Endothelial cell of umbilical vein (primary cell): ENCODE measurements around the gene MICAL3. TPM values are rescaled to one million over a fixed set of nuclear protein-coding genes. Genes with fewer than 3 reads are reported as not detected.

Experiments
- BruUV-seq: library from RNA; stranded (reverse); fragments of 400-500 nt; replicated peaks from 2 replicates; lab custom pipeline; 2021; lab: Mats Ljungman, UMichigan
- CTCF ChIA-PET: fragments of 300-600, 350-600 bp; sonication (Branson Sonifier 250); formaldehyde crosslinking; loops from one replicate; lab custom pipeline; 2021; ENCODE audit warnings: antibody characterized with exemption, inconsistent platforms; lab: Charles Lee
- POLR2A ChIA-PET: fragments of 300-600, 350-600 bp; sonication (Branson Sonifier 250); formaldehyde crosslinking; loops from one replicate; lab custom pipeline; 2021; ENCODE audit warnings: antibody characterized with exemption, inconsistent platforms; lab: Charles Lee
- DNase-seq: peaks from one replicate; pipeline ENCODE4 v3.0.0-alpha.2; 2011; ENCODE audit warnings: low read depth, low spot score
- FAIRE-seq: peaks from 2 replicates; lab custom pipeline; 2011; peaks lifted over from hg19 to GRCh38; lab: Jason Lieb, UNC
- H2AFZ ChIP-seq: 2 replicates; pipeline ENCODE4 v1.6.0; 2012; ENCODE audit warnings: low read depth, low read length, control low read depth, inconsistent platforms
- H3K27ac ChIP-seq: 2 replicates; pipeline ENCODE4 v1.5.1; 2011; ENCODE audit warnings: low read depth, mild to moderate bottlenecking, control low read depth, low read length, moderate library complexity; ENCODE audit not compliant: insufficient read depth
- H3K27me3 ChIP-seq, 2 experiments: 2 replicates each; pipeline versions ENCODE4 v1.6.0 to v1.6.1; 2011; ENCODE audit warnings: low read length in 2 of 2, mixed read lengths in 1 of 2; ENCODE audit not compliant: control insufficient read depth in 2 of 2, insufficient read depth in 2 of 2
- H3K36me3 ChIP-seq, 2 experiments: 2 replicates in 1 of 2; 3 replicates in 1 of 2; pipeline ENCODE4 v1.5.1; 2011; ENCODE audit warnings: low read length in 2 of 2, mild to moderate bottlenecking in 1 of 2, moderate library complexity in 1 of 2; ENCODE audit not compliant: control insufficient read depth in 2 of 2, insufficient read depth in 2 of 2; ENCODE audit errors: extremely low read depth in 1 of 2
- H3K4me1 ChIP-seq: 3 replicates; pipeline ENCODE4 v1.5.1; 2011; ENCODE audit warnings: mild to moderate bottlenecking, low read length; ENCODE audit not compliant: control insufficient read depth, insufficient read depth; ENCODE audit errors: extremely low read depth
- H3K4me2 ChIP-seq: 2 replicates; pipeline ENCODE4 v1.6.1; 2011; ENCODE audit warnings: low read length, control low read depth, mixed read lengths; ENCODE audit not compliant: insufficient read depth
- H3K4me3 ChIP-seq, 3 experiments: fragments of 200-600 bp in 1 of 3; sonication (generic), shearing (Covaris generic) in 1 of 3; replicated peaks in 1 of 3; 2 replicates each; pipeline ENCODE4 v1.5.1; 2011 to 2016; ENCODE audit warnings: control low read depth in 3 of 3, low read length in 3 of 3, mild to moderate bottlenecking in 2 of 3, inconsistent platforms in 1 of 3, low read depth in 1 of 3, moderate library complexity in 1 of 3; ENCODE audit not compliant: insufficient read depth in 1 of 3
- H3K79me2 ChIP-seq: 2 replicates; pipeline ENCODE4 v1.6.0; 2012; ENCODE audit warnings: low read length, inconsistent platforms; ENCODE audit not compliant: control insufficient read depth, insufficient read depth
- H3K9ac ChIP-seq: replicated peaks from 2 replicates; pipeline ENCODE3; 2011; ENCODE audit warnings: low read length, control low read depth; ENCODE audit not compliant: insufficient read depth; ENCODE audit errors: extremely low read depth
- H3K9me1 ChIP-seq: replicated peaks from 3 replicates; pipeline ENCODE4 v1.6.0; 2011; ENCODE audit warnings: mild to moderate bottlenecking, low read length; ENCODE audit not compliant: control insufficient read depth, insufficient read depth; ENCODE audit errors: extremely low read depth
- H3K9me3 ChIP-seq: replicated peaks from 2 replicates; pipeline ENCODE4 v1.5.1; 2012; ENCODE audit warnings: low read length, inconsistent platforms; ENCODE audit not compliant: control insufficient read depth, insufficient read depth
- H4K20me1 ChIP-seq: replicated peaks from 2 replicates; pipeline ENCODE3; 2011; ENCODE audit warnings: mild to moderate bottlenecking, low read length; ENCODE audit not compliant: control insufficient read depth, insufficient read depth; ENCODE audit errors: extremely low read depth
- EZH2 ChIP-seq: IDR thresholded peaks from 2 replicates; pipeline ENCODE4 v1.6.1; 2012; ENCODE audit warnings: borderline replicate concordance, low read depth, mild to moderate bottlenecking, moderate library complexity, low read length, inconsistent platforms; ENCODE audit not compliant: severe bottlenecking
- POLR2AphosphoS5 ChIP-seq: IDR thresholded peaks from 2 replicates; pipeline ENCODE4 v1.6.1; 2012; ENCODE audit warnings: low read depth, mild to moderate bottlenecking, control low read depth, low read length, moderate library complexity; ENCODE audit not compliant: insufficient read depth
- dilution Hi-C: fragments of 300-500 bp; cut with MboI; formaldehyde crosslinking; loops from one replicate; pipeline ENCODE4 v1.15.0; 2019; ENCODE audit warnings: low sequenced_read_pairs; ENCODE audit not compliant: extremely low pct_ligation_motif_present
- intact Hi-C: fragments of 100-400 bp; cut with micrococcal nuclease; formaldehyde crosslinking; loops from one replicate; pipeline ENCODE4 v1.10.0; 2022
- polyA plus RNA-seq, 4 experiments: library from polyadenylated mRNA; depleted of rRNA in 3 of 4; stranded (reverse) in 3 of 4; unstranded in 1 of 4; fragments of >200 nt; gene quantifications; 2 replicates each; pipeline versions ENCODE4 v1.2.1 to v1.2.3, GENCODE V29; 2011 to 2012; ENCODE audit warnings: missing spikeins in 1 of 4
- total RNA-seq: library from RNA; stranded (reverse); gene quantifications from 2 replicates; pipeline ENCODE4 v1.2.3, GENCODE V29; 2021
- TF ChIP-seq, protein P1 (sequence below), 2 donors: IDR thresholded peaks; 1 replicate in 1 of 2; 2 replicates in 1 of 2; pipeline ENCODE4 v1.5.1; 2011; ENCODE audit warnings: low read length in 2 of 2, mild to moderate bottlenecking in 2 of 2, moderate library complexity in 2 of 2, control low read depth in 1 of 2, inconsistent platforms in 1 of 2, low read depth in 1 of 2; ENCODE audit not compliant: insufficient read depth in 1 of 2; ENCODE audit errors: extremely low read depth in 1 of 2
- TF ChIP-seq, protein P2 (sequence below): IDR thresholded peaks from 2 replicates; pipeline ENCODE4 v1.6.1; 2011; ENCODE audit not compliant: insufficient read depth, insufficient read length

Gene MICAL3
- total and polyA plus RNA-seq, 2 donors (not counting 3 experiments of a cell fraction or from before 2014, with no cell fraction given) = 14.5 to 63.7 TPM

DNA sequence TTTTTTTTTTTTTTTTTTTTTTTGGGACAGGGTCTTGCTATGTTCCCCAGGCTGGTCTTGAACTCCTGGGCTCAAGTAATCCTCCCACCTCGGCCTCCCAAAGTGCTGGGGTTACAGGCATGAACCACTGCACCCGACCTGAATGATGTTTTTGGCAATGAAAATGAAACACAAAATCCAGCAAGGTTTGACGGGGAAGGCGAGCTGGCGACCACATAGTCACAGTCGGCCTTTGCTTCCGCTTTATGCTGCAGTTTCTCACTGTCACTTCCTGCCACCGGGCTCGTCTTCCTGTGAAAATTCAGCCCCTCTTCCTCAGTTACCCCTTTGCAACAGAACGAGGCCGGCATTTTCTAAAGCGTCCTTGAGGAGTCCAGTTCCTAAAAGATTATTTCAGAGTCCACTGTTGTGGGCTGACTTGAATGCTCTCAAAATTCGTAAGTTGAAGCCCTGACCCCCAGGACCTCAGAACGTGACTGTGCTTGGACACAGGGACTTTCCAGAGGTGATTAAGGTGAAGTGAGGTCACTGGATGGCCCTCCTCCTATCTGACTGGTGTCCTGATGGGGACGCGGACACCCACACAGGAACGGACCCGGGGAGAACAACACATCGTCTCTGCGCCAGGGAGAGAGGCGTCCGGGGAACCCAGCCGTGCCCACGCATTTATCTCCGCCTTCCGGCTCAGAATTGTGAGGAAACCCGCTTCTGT lies 247.2 kb downstream of the MICAL3 start:
- POLR2A ChIA-PET = no interaction called here
- H3K79me2 ChIP-seq = peaks cover 16% of the 10 kb centered on the region
- CTCF ChIA-PET = interaction anchor here (1.2 to 3.0 kb wide), 3 partner anchors 9 to 299 kb away, joined by 3 to 13 read pairs (median 3); no protein-coding TSS in a partner anchor
- intact Hi-C loops = loop anchor here (10.0 kb wide), 1 partner anchor 142 kb away; the partner anchor contains the start of gene BCL2L13
- peaks cover 13% of the 10 kb centered on the region for H3K4me1 ChIP-seq
- TSS peak; percentile 36 for BruUV-seq
- no peak overlapping the region for H3K27ac ChIP-seq
- dilution Hi-C loops = no loop called here
- FAIRE-seq (peak; percentile 85), DNase-seq (peak; percentile 14)
- H3K9ac ChIP-seq = no peak overlapping the region
- peak overlapping the region; percentile 60 for H3K4me2 ChIP-seq
- TF ChIP-seq, protein P1, sequence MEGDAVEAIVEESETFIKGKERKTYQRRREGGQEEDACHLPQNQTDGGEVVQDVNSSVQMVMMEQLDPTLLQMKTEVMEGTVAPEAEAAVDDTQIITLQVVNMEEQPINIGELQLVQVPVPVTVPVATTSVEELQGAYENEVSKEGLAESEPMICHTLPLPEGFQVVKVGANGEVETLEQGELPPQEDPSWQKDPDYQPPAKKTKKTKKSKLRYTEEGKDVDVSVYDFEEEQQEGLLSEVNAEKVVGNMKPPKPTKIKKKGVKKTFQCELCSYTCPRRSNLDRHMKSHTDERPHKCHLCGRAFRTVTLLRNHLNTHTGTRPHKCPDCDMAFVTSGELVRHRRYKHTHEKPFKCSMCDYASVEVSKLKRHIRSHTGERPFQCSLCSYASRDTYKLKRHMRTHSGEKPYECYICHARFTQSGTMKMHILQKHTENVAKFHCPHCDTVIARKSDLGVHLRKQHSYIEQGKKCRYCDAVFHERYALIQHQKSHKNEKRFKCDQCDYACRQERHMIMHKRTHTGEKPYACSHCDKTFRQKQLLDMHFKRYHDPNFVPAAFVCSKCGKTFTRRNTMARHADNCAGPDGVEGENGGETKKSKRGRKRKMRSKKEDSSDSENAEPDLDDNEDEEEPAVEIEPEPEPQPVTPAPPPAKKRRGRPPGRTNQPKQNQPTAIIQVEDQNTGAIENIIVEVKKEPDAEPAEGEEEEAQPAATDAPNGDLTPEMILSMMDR (IDR thresholded peaks at IDR 0.05; ENCODE audit: extremely low read depth in 1 of 2, insufficient read depth in 1 of 2, low read depth in 1 of 2, low read length in 2 of 2) = no peak
- no peak for TF ChIP-seq POLR2AphosphoS5
- TF ChIP-seq, protein P2, sequence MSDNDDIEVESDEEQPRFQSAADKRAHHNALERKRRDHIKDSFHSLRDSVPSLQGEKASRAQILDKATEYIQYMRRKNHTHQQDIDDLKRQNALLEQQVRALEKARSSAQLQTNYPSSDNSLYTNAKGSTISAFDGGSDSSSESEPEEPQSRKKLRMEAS = no peak
- no peak for TF ChIP-seq EZH2
- peak overlapping the region; percentile 96 for H2AFZ ChIP-seq
- H3K27me3 ChIP-seq = no peaks in the 10 kb centered on the region
- H3K9me1 ChIP-seq = no peaks in the 10 kb centered on the region
- H3K9me3 ChIP-seq = no peaks in the 10 kb centered on the region
- H3K4me3 ChIP-seq = no peak overlapping the region
- no peaks in the 10 kb centered on the region for H4K20me1 ChIP-seq
- H3K36me3 ChIP-seq = no peaks in the 10 kb centered on the region
